Ammon's horn (tissue), 1 donor: ENCODE results near the gene PPEF2.
A peak's percentile ranks its signal among the peaks of the same experiment; 100 is the strongest.

Experiments used
- DNase-seq: peaks from one replicate; pipeline ENCODE4 v3.0.0-alpha.2; 2016; ENCODE audit warnings: low spot score

Gene PPEF2

GRCh38 chr4:75831856-75832405 lies 70.3 kb downstream of the PPEF2 start:
- DNase-seq: peak; percentile 28

DNA sequence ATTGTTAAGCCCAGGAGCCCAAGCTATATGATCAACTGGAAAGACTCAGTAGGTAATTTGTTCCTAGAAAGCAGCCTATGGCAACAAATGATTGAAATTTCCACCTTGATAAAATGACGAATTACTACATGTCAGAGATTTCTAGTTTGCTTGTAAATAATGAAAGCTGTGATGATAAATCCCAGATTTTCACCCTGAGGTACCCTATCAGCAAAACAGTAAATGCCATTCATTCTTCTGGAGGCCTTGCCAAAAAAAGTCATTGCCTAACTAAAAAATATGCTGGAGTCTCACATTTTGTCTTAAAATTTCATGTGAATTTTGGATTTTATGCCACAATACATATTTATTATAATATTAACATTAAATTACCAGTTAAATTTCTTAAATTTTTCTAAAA lies 71.3 kb downstream of the PPEF2 start:
- DNase-seq: no peak

DNA sequence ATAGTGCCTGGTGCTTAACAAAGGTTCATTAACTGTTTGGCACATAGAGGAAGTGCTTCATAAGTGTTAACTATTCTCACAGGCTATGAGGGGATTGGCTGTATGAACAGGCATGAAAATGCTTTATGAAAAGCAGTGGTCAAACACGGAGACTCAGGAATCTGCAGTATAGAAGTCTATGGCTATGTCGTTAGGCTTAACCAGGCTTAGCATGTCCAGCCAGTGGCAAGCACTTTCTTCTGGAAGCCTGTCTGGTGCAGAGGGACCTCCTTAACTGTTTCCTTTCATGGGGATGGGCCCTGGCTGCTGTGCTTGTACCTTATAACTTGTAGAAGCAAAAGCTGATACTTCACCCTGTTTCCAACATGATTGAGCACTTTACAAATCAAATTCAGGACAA lies 78.4 kb downstream of the PPEF2 start:
- DNase-seq: no peak

DNA sequence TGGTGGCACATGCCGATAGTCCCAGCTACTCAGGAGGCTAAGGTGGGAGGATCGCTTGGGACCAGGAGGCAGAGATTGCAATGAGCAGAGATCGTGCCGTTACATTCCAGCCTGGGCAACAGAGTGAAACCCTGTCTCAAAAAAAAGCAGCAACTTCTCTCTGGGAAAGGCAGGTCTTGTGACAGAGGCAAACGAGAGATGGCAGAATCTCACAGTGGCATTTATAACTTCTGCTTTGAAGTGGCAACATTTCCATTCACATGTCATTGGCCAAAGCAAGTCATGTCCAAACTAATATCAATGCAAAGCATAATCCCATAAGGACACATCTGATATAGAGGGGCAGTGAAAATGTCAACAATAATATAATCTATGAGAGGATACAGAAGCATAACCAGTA lies 79.8 kb downstream of the PPEF2 start:
- DNase-seq: peak; percentile 10

DNA sequence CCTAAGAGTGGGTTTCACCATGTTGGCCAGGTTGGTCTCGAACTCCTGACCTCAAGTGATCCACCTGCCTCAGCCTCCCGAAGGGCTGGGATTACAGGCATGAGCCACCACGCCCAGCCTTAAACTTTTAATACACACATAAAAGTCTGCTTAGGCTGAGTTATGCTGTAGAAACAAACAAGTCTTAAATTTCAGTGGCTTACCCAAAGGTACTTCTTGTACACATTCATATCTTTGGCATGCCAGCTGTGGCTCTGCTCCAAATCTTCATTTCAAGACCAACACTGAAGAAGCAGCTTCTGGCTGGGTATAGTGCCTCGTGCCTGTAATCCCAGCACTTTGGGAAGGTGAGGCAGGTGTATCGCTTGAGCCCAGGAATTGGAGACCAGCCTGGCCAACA lies 80.3 kb downstream of the PPEF2 start:
- no peak for DNase-seq

GRCh38 chr4:75821216-75821615 lies 81.0 kb downstream of the PPEF2 start:
- no peak for DNase-seq

DNA sequence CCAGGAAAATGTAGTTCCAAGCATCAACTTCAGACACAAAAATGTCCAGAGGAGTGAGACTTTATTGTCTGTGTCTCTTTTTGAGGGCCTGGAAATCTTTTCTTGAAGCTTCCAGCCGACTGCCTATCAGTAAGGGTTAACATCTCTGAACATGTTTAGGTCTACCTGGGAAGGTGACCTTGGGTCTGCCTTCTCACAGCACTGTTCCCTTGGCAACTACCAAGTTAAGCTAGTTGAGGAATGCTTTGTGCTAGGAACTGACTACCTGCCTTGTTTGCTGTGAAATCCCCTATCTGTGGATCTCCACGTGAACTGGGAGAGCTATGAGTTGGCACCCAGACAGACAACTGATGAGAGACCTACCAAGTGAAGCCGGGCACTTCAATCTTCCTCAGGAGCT lies 81.6 kb downstream of the PPEF2 start:
- no peak for DNase-seq

DNA sequence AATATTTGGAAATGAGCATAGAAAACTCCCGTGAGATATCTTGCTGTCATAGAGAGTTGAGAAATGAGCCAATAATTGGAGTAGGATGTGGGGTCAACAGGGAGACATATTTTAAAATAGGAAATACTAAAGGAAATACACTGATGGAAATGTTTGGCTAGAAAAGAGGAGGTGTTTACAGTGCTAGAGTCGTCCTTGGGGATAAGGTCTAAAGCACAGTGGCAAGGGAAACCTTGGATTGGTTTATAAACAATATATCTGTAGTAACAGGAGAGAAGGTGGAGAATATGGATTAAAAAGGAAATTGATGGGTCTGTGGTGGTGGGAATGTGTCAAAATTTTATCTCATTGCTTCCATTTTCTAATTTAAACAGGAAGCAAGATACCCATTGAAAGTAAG lies 82.1 kb downstream of the PPEF2 start:
- no peak for DNase-seq

DNA sequence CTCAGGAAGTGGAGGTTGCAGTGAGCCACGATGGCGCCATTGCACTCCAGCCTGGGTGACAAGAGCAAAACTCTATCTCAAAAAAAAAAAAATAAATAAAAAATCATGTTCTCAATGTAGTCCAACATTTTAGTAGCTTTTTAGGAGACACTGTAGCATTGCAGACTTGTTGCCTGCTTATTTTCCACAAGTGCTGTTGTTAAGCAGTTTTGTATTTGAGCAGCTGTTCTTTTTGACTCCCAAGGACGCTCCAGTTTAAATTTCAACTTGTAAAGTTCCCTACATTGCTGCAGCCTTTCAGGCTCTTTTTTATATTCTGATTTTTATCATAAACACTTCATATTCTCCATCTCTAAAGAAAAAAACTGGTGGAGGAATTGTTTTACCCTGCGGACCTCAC lies 83.1 kb downstream of the PPEF2 start:
- DNase-seq: no peak

DNA sequence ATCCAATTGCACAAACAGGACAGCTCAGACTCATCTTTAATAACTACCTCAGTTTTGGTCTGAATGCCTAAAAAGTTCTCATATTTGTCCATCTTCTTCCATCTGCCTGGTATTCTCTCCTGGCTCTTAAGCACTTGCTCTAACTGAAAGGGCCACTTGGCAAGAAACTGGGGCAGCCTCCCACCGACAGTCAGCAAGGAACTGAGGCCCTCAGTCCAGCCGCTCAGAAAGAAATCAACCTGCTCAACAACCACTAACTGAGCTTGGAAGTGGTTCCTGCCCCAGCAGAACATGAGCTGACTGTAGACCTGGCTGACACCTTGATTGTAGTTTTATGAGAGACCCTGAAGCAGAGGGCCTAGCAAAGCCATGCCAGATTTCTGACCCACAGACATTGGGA lies 84.4 kb downstream of the PPEF2 start:
- DNase-seq: no peak
